ENCODE results near the gene GAPT.

GRCh38 chr5:58450811-58451629 is 40.2 kb upstream of the GAPT start:
- TF ChIP-seq CTCF (conservative IDR thresholded peaks at IDR 0.05) (no peak), EZH2 (IDR thresholded peaks at IDR 0.05; ENCODE audit: low read depth) (no peak)

Measured in PC-9 (cell line).